Measurements from ENCODE around the gene FRMPD4. TPM values are rescaled to one million over a fixed set of nuclear protein-coding genes. Genes with fewer than 3 reads are reported as not detected.
A peak's percentile ranks its signal among the peaks of the same experiment; 100 is the strongest.

The FRMPD4 gene
- total RNA-seq, 1 donor from 2014 or later, result 0.30 TPM

GRCh38 chrX:12372111-12372510 is 233.8 kb downstream of the FRMPD4 start:
- peak; percentile 5 for DNase-seq

GRCh38 chrX:12374286-12374685 is 236.0 kb downstream of the FRMPD4 start:
- peak; percentile 1 for DNase-seq

- no peak for DNase-seq
Observed at GRCh38 chrX:12378253-12378652, 240.0 kb downstream of the FRMPD4 start.

- no peak for DNase-seq
Observed at GRCh38 chrX:12378706-12379105, 240.4 kb downstream of the FRMPD4 start.

- DNase-seq, result no peak
Observed at GRCh38 chrX:12379671-12380070, 241.4 kb downstream of the FRMPD4 start.

GRCh38 chrX:12383196-12383595 is 244.9 kb downstream of the FRMPD4 start:
- DNase-seq, result no peak

GRCh38 chrX:12390301-12390700 is 252.0 kb downstream of the FRMPD4 start:
- DNase-seq, result no peak

- DNase-seq, result no peak
Observed at GRCh38 chrX:12396584-12396983, 258.3 kb downstream of the FRMPD4 start.

- DNase-seq, result no peak
Observed at GRCh38 chrX:12400218-12400617, 261.9 kb downstream of the FRMPD4 start.

GRCh38 chrX:12401252-12401651 is 263.0 kb downstream of the FRMPD4 start:
- DNase-seq, result no peak

GRCh38 chrX:12403474-12404082 is 265.3 kb downstream of the FRMPD4 start:
- no peak for DNase-seq

- DNase-seq, result no peak
Observed at GRCh38 chrX:12405306-12405705, 267.0 kb downstream of the FRMPD4 start.

GRCh38 chrX:12410523-12410922 is 272.2 kb downstream of the FRMPD4 start:
- no peak for DNase-seq

GRCh38 chrX:12411831-12412230 is 273.6 kb downstream of the FRMPD4 start:
- DNase-seq, result no peak

GRCh38 chrX:12412561-12412960 is 274.3 kb downstream of the FRMPD4 start:
- DNase-seq, result no peak

- DNase-seq, result no peak
Observed at GRCh38 chrX:12419591-12419990, 281.3 kb downstream of the FRMPD4 start.

GRCh38 chrX:12421918-12422317 is 283.6 kb downstream of the FRMPD4 start:
- DNase-seq, result no peak

- DNase-seq, result no peak
Observed at GRCh38 chrX:12423346-12423745, 285.1 kb downstream of the FRMPD4 start.

- DNase-seq, result no peak
Observed at GRCh38 chrX:12425496-12425895, 287.2 kb downstream of the FRMPD4 start.

- no peak for DNase-seq
Observed at GRCh38 chrX:12426420-12426819, 288.1 kb downstream of the FRMPD4 start.

- DNase-seq, result no peak
Observed at GRCh38 chrX:12434493-12434892, 296.2 kb downstream of the FRMPD4 start.

GRCh38 chrX:12439416-12439815 is 301.1 kb downstream of the FRMPD4 start:
- DNase-seq, result no peak

GRCh38 chrX:12440246-12440645 is 302.0 kb downstream of the FRMPD4 start:
- DNase-seq, result no peak

GRCh38 chrX:12441381-12442128 is 303.3 kb downstream of the FRMPD4 start:
- peak; percentile 0 for DNase-seq

All from skin of body (tissue), 2 donors.